Measurements from ENCODE around the gene GPLD1.

Gene GPLD1

GRCh38 chr6:24448828-24449525 lies 40.4 kb downstream of the GPLD1 start:
- Histone ChIP-seq H3K27ac (ENCODE audit: low read length) (no peak overlapping the region), H3K27me3 (ENCODE audit: insufficient read depth, low read length) (no peaks in the 10 kb centered on the region), H3K9ac (ENCODE audit: low read depth, low read length) (no peak overlapping the region), H3K9me3 (ENCODE audit: insufficient read depth, low read depth, low read length) (no peaks in the 10 kb centered on the region), H3K4me1 (ENCODE audit: insufficient read depth, low read length) (no peaks in the 10 kb centered on the region), H3K36me3 (ENCODE audit: insufficient read depth, low read depth, low read length) (no peaks in the 10 kb centered on the region), H3K4me3 (ENCODE audit: low read length) (no peak overlapping the region)

- Histone ChIP-seq H3K4me1 (ENCODE audit: insufficient read depth, low read length) (no peaks in the 10 kb centered on the region), H3K9me3 (ENCODE audit: insufficient read depth, low read depth, low read length) (no peaks in the 10 kb centered on the region), H3K27ac (ENCODE audit: low read length) (no peak overlapping the region), H3K4me3 (ENCODE audit: low read length) (no peak overlapping the region), H3K27me3 (ENCODE audit: insufficient read depth, low read length) (no peaks in the 10 kb centered on the region), H3K36me3 (ENCODE audit: insufficient read depth, low read depth, low read length) (no peaks in the 10 kb centered on the region), H3K9ac (ENCODE audit: low read depth, low read length) (no peak overlapping the region)
Observed at GRCh38 chr6:24448396-24448795, 41.0 kb downstream of the GPLD1 start.

- no peak overlapping the region for H3K27ac ChIP-seq (ENCODE audit: low read length)
- H3K4me1 ChIP-seq (ENCODE audit: insufficient read depth, low read length): no peaks in the 10 kb centered on the region
- H3K9ac ChIP-seq (ENCODE audit: low read depth, low read length): no peak overlapping the region
- H3K27me3 ChIP-seq (ENCODE audit: insufficient read depth, low read length): no peaks in the 10 kb centered on the region
- no peak overlapping the region for H3K4me3 ChIP-seq (ENCODE audit: low read length)
- H3K36me3 ChIP-seq (ENCODE audit: insufficient read depth, low read depth, low read length): no peaks in the 10 kb centered on the region
- H3K9me3 ChIP-seq (ENCODE audit: insufficient read depth, low read depth, low read length): no peaks in the 10 kb centered on the region
Observed at GRCh38 chr6:24446670-24447069, 42.7 kb downstream of the GPLD1 start.

- Histone ChIP-seq H3K9me3 (ENCODE audit: insufficient read depth, low read depth, low read length) (no peaks in the 10 kb centered on the region), H3K27ac (ENCODE audit: low read length) (no peak overlapping the region), H3K4me1 (ENCODE audit: insufficient read depth, low read length) (no peaks in the 10 kb centered on the region), H3K27me3 (ENCODE audit: insufficient read depth, low read length) (no peaks in the 10 kb centered on the region), H3K9ac (ENCODE audit: low read depth, low read length) (no peak overlapping the region), H3K4me3 (ENCODE audit: low read length) (no peak overlapping the region), H3K36me3 (ENCODE audit: insufficient read depth, low read depth, low read length) (no peaks in the 10 kb centered on the region)
Observed at GRCh38 chr6:24445704-24446103, 43.7 kb downstream of the GPLD1 start.

- H3K4me1 ChIP-seq (ENCODE audit: insufficient read depth, low read length): no peaks in the 10 kb centered on the region
- no peaks in the 10 kb centered on the region for H3K36me3 ChIP-seq (ENCODE audit: insufficient read depth, low read depth, low read length)
- H3K27ac ChIP-seq (ENCODE audit: low read length): no peak overlapping the region
- H3K27me3 ChIP-seq (ENCODE audit: insufficient read depth, low read length): no peaks in the 10 kb centered on the region
- no peaks in the 10 kb centered on the region for H3K9me3 ChIP-seq (ENCODE audit: insufficient read depth, low read depth, low read length)
- no peak overlapping the region for H3K9ac ChIP-seq (ENCODE audit: low read depth, low read length)
- no peak overlapping the region for H3K4me3 ChIP-seq (ENCODE audit: low read length)
Observed at GRCh38 chr6:24444588-24444987, 44.8 kb downstream of the GPLD1 start.

GRCh38 chr6:24441599-24441904 lies 47.8 kb downstream of the GPLD1 start:
- Histone ChIP-seq H3K27me3 (ENCODE audit: insufficient read depth, low read length) (no peaks in the 10 kb centered on the region), H3K9ac (ENCODE audit: low read depth, low read length) (no peak overlapping the region), H3K4me3 (ENCODE audit: low read length) (no peak overlapping the region), H3K36me3 (ENCODE audit: insufficient read depth, low read depth, low read length) (no peaks in the 10 kb centered on the region), H3K9me3 (ENCODE audit: insufficient read depth, low read depth, low read length) (no peaks in the 10 kb centered on the region), H3K4me1 (ENCODE audit: insufficient read depth, low read length) (no peaks in the 10 kb centered on the region), H3K27ac (ENCODE audit: low read length) (no peak overlapping the region)

- Histone ChIP-seq H3K4me1 (ENCODE audit: insufficient read depth, low read length) (no peaks in the 10 kb centered on the region), H3K27me3 (ENCODE audit: insufficient read depth, low read length) (no peaks in the 10 kb centered on the region), H3K9ac (ENCODE audit: low read depth, low read length) (no peak overlapping the region), H3K27ac (ENCODE audit: low read length) (no peak overlapping the region), H3K9me3 (ENCODE audit: insufficient read depth, low read depth, low read length) (no peaks in the 10 kb centered on the region), H3K36me3 (ENCODE audit: insufficient read depth, low read depth, low read length) (no peaks in the 10 kb centered on the region), H3K4me3 (ENCODE audit: low read length) (no peak overlapping the region)
Observed at GRCh38 chr6:24440897-24441598, 48.3 kb downstream of the GPLD1 start.

- H3K9ac ChIP-seq (ENCODE audit: low read depth, low read length): no peak overlapping the region
- no peaks in the 10 kb centered on the region for H3K27me3 ChIP-seq (ENCODE audit: insufficient read depth, low read length)
- no peaks in the 10 kb centered on the region for H3K9me3 ChIP-seq (ENCODE audit: insufficient read depth, low read depth, low read length)
- H3K4me1 ChIP-seq (ENCODE audit: insufficient read depth, low read length): no peaks in the 10 kb centered on the region
- no peak overlapping the region for H3K27ac ChIP-seq (ENCODE audit: low read length)
- no peak overlapping the region for H3K4me3 ChIP-seq (ENCODE audit: low read length)
- H3K36me3 ChIP-seq (ENCODE audit: insufficient read depth, low read depth, low read length): no peaks in the 10 kb centered on the region
Observed at GRCh38 chr6:24439858-24440539, 49.4 kb downstream of the GPLD1 start.

- no peaks in the 10 kb centered on the region for H3K36me3 ChIP-seq (ENCODE audit: insufficient read depth, low read depth, low read length)
- no peaks in the 10 kb centered on the region for H3K9me3 ChIP-seq (ENCODE audit: insufficient read depth, low read depth, low read length)
- H3K9ac ChIP-seq (ENCODE audit: low read depth, low read length): no peak overlapping the region
- H3K4me1 ChIP-seq (ENCODE audit: insufficient read depth, low read length): no peaks in the 10 kb centered on the region
- no peaks in the 10 kb centered on the region for H3K27me3 ChIP-seq (ENCODE audit: insufficient read depth, low read length)
- H3K27ac ChIP-seq (ENCODE audit: low read length): no peak overlapping the region
- no peak overlapping the region for H3K4me3 ChIP-seq (ENCODE audit: low read length)
Observed at GRCh38 chr6:24436979-24437378, 52.4 kb downstream of the GPLD1 start.

- H3K4me3 ChIP-seq (ENCODE audit: low read length): no peak overlapping the region
- H3K4me1 ChIP-seq (ENCODE audit: insufficient read depth, low read length): no peaks in the 10 kb centered on the region
- H3K9ac ChIP-seq (ENCODE audit: low read depth, low read length): no peak overlapping the region
- no peaks in the 10 kb centered on the region for H3K36me3 ChIP-seq (ENCODE audit: insufficient read depth, low read depth, low read length)
- no peaks in the 10 kb centered on the region for H3K9me3 ChIP-seq (ENCODE audit: insufficient read depth, low read depth, low read length)
- H3K27ac ChIP-seq (ENCODE audit: low read length): no peak overlapping the region
- no peaks in the 10 kb centered on the region for H3K27me3 ChIP-seq (ENCODE audit: insufficient read depth, low read length)
Observed at GRCh38 chr6:24432611-24433010, 56.8 kb downstream of the GPLD1 start.

GRCh38 chr6:24431045-24431451 lies 58.3 kb downstream of the GPLD1 start:
- Histone ChIP-seq H3K27me3 (ENCODE audit: insufficient read depth, low read length) (no peaks in the 10 kb centered on the region), H3K4me3 (ENCODE audit: low read length) (no peak overlapping the region), H3K9ac (ENCODE audit: low read depth, low read length) (no peak overlapping the region), H3K9me3 (ENCODE audit: insufficient read depth, low read depth, low read length) (no peaks in the 10 kb centered on the region), H3K4me1 (ENCODE audit: insufficient read depth, low read length) (no peaks in the 10 kb centered on the region), H3K36me3 (ENCODE audit: insufficient read depth, low read depth, low read length) (peaks cover 8% of the 10 kb centered on the region), H3K27ac (ENCODE audit: low read length) (no peak overlapping the region)

- no peaks in the 10 kb centered on the region for H3K27me3 ChIP-seq (ENCODE audit: insufficient read depth, low read length)
- H3K4me1 ChIP-seq (ENCODE audit: insufficient read depth, low read length): no peaks in the 10 kb centered on the region
- H3K9me3 ChIP-seq (ENCODE audit: insufficient read depth, low read depth, low read length): no peaks in the 10 kb centered on the region
- H3K4me3 ChIP-seq (ENCODE audit: low read length): no peak overlapping the region
- no peak overlapping the region for H3K27ac ChIP-seq (ENCODE audit: low read length)
- H3K9ac ChIP-seq (ENCODE audit: low read depth, low read length): no peak overlapping the region
- H3K36me3 ChIP-seq (ENCODE audit: insufficient read depth, low read depth, low read length): peaks cover 17% of the 10 kb centered on the region
Observed at GRCh38 chr6:24430086-24430485, 59.3 kb downstream of the GPLD1 start.
